ENCODE measurements around the gene TTC7B. TPM values are rescaled to one million over a fixed set of nuclear protein-coding genes. Genes with fewer than 3 reads are reported as not detected.

TTC7B gene
- total and polyA plus RNA-seq, 2 experiments from 2014 or later: 7.9 to 28.6 TPM

- Histone ChIP-seq H3K4me2 (no peak overlapping the region), H3K79me2 (replicated peaks; ENCODE audit: insufficient read depth) (no peaks in the 10 kb centered on the region), H3K4me1 (ENCODE audit: insufficient read depth) (no peaks in the 10 kb centered on the region), H3F3A (replicated peaks; ENCODE audit: low read depth) (no peaks in the 10 kb centered on the region), H3K27me3 (ENCODE audit: insufficient read depth) (no peaks in the 10 kb centered on the region), H3K36me3 (ENCODE audit: insufficient read depth) (no peaks in the 10 kb centered on the region), H3K4me3 (no peak overlapping the region), H3K27ac (ENCODE audit: low read depth) (no peak overlapping the region), H3K9me2 (ENCODE audit: insufficient read depth) (no peaks in the 10 kb centered on the region), H2AFZ (0 out of 2 replicates have a peak overlapping the region, but pooled peaks have one; percentile 56), H4K20me1 (replicated peaks; ENCODE audit: insufficient read depth) (no peaks in the 10 kb centered on the region)
- ATAC-seq (peak; percentile 39), DNase-seq (ENCODE audit: low spot score) (no peak)
- Mint-ChIP-seq H3K27me3 (ENCODE audit: insufficient read depth, low read depth, poor library complexity) (peaks cover 12% of the 10 kb centered on the region), H3K36me3 (ENCODE audit: low read depth) (peaks cover 6% of the 10 kb centered on the region; the same call in 2 of the 3 replicates), H3K27ac (no peak overlapping the region; the same call in 1 of the 2 replicates), H3K4me3 (no peak overlapping the region), H3K9me3 (peaks cover 14% of the 10 kb centered on the region; the same call in 1 of the 3 replicates), H3K4me1 (peaks cover 7% of the 10 kb centered on the region)
- no peak for TF ChIP-seq ZNF462 (CRISPR knock-in tag; IDR thresholded peaks at IDR 0.05)
- no peak for TF ChIP-seq ZNF331 (CRISPR knock-in tag; IDR thresholded peaks at IDR 0.05; ENCODE audit: low read depth)
- no peak for TF ChIP-seq ZNF114 (CRISPR knock-in tag; IDR thresholded peaks at IDR 0.05)
- no peak for TF ChIP-seq EZH2 (IDR thresholded peaks at IDR 0.05; ENCODE audit: low read depth, unreplicated experiment)
- TF ChIP-seq CREB1 (CRISPR knock-in tag; IDR thresholded peaks at IDR 0.05; ENCODE audit: low read depth): no peak
- TF ChIP-seq EZH2phosphoT487 (IDR thresholded peaks at IDR 0.05; ENCODE audit: unreplicated experiment): no peak
- TF ChIP-seq REST (IDR thresholded peaks at IDR 0.05; ENCODE audit: unreplicated experiment): no peak
- no peak for TF ChIP-seq STAT1 (IDR thresholded peaks at IDR 0.05; ENCODE audit: unreplicated experiment)
- TF ChIP-seq ETS1 (IDR thresholded peaks at IDR 0.05): no peak
Measured at GRCh38 chr14:90522571-90523191, 293.5 kb downstream of the TTC7B start.

Data from GM23338 (cell line).